GM19238 (cell line): ENCODE results near the gene PEX16.

Experiments
- DNase-seq: peaks from one replicate; pipeline ENCODE4 v3.0.0; 2011; ENCODE audit warnings: low spot score; ENCODE audit not compliant: insufficient read length

Gene PEX16

DNA sequence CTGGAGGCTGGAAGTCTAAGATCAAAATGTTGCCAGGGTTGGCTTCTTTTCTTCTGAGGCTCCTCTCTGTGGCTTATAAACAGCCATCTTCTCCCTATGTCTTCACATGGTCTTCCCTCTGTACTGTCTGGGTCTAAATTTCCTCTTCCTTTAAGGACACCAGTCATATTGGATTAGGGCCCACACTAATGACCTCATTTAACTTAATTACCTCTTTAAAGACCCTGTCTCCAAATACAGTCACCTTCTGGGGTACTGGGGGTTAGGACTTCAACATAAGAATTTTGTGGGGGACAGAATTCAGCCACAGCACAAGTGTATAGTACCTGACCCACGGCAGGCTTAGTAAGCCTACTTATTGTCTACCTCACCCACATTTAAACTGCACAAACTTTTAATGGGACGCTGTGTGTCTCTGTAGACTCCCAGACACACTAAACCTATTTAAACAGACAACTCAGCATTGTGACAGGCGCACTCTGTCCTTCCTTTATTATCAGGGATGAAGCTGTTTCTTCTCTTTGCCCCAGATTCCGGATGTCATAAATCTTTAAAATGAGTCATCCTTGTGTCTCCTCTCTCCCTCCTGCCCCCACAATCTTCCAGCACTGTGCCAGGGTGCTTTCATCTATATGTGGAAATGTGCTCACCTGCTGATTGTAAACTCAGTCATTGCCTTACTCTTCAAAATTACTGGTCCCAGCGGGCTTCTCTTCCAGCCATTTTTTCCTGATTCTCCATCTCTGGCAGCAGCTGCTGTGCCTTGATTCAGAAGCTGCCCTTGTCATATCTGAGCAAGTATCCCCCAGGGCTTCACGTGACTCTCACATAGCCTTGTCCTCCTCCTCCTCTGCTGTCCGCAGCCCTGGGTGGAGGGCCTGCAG, 37.6 kb downstream of the PEX16 start:
- no peak for DNase-seq

- no peak for DNase-seq
Measured at GRCh38 chr11:45877845-45878244, 39.8 kb downstream of the PEX16 start.

- no peak for DNase-seq
Measured at GRCh38 chr11:45877221-45877620, 40.5 kb downstream of the PEX16 start.

GRCh38 chr11:45876401-45876800, 41.3 kb downstream of the PEX16 start:
- DNase-seq = no peak

GRCh38 chr11:45872651-45873356, 44.9 kb downstream of the PEX16 start:
- no peak for DNase-seq

- no peak for DNase-seq
Measured at GRCh38 chr11:45871638-45872037, 46.0 kb downstream of the PEX16 start.

GRCh38 chr11:45870706-45871105, 47.0 kb downstream of the PEX16 start:
- DNase-seq = no peak

- no peak for DNase-seq
Measured at GRCh38 chr11:45869551-45869950, 48.1 kb downstream of the PEX16 start.

DNA sequence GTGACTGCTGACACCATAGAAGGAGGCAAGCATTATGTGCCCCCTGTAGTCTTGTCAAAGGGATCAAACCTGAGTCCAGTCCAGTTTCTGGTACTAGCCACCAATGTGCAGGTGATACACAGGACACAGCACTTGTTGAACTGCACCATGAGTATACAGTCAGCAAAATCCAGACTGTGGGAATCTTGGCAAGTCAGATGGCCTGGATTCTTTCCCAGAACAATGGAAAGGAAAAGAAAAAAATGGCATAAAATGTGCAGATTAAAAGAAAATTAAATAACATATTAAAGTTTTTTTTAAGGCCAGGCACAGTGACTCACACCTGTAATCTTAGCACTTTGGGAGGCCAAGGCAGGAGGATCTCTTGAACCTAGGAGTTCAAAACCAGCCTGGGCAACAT, 53.6 kb downstream of the PEX16 start:
- no peak for DNase-seq

DNA sequence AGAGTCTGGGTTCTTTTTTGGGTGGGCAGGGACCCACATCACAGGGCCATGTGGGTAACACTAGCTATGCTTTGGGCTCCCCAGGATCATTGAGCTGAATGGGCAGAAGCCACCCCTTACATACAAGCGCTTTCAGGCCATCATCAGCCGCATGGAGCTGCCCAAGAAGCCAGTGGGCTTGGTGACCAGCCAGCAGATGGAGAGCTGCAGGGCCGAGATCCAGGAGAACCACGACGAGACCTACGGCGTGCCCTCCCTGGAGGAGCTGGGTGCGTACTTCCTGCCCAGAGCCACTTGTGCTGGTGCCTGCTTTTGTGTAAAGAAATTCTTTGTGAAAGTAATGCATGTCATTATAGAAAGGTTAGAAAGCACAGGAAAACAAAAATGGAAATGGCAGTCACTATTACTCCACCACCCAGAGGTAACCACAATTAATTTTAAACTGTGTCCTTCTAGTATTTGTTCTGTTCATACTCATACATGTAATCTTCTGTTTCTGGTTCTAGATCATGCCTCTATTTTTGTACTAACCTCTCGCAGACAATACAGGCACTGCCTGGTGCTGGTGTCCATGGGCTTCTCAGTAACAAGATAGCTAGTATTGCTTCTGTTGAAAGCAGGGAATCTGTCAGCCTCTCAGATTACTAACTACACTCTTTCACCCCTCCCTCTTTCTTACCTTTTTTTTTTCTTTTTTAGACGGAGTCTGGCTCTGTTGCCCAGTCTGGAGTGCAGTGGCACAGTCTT, 56.7 kb downstream of the PEX16 start:
- DNase-seq = no peak

- no peak for DNase-seq
Measured at GRCh38 chr11:45860348-45860747, 57.3 kb downstream of the PEX16 start.
